ENCODE measurements around the gene NCKAP5. TPM values are rescaled to one million over a fixed set of nuclear protein-coding genes. Genes with fewer than 3 reads are reported as not detected.

The NCKAP5 gene
- total and polyA plus RNA-seq, 9 of the 15 experiments (the other 6 are each of a cell fraction or from before 2014, with no cell fraction given): not detected

DNA sequence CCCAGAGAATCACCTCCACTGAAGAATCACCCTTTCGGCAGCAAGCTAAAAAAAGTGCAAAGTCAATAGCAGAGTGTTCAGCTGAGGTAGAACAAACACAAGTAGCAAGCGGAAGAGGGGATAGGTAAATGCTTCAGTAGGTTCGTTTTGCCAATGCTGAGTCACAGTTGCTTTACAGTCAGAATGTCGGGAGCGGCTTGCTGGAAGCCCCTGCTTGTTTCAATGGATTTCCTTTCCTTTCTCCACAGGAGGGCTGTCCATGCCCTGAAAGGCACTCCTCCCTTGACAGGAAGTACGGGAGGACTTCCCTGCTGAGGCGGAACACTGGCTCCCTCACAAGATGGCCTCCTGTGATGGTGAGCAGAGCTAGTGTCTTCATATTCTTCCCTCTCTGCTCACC, 752.0 kb downstream of the NCKAP5 start:
- CTCF ChIA-PET (ENCODE audit: low intra/inter-chr PET ratio): no interaction called here
- H2AFZ ChIP-seq (ENCODE audit: low read depth, low read length): no peak overlapping the region
- H3K27ac ChIP-seq (ENCODE audit: extremely low read depth, low read depth, low read length): no peak overlapping the region
- H3K4me3 ChIP-seq: no peak overlapping the region
- no peaks in the 10 kb centered on the region for H3K9me3 ChIP-seq (replicated peaks; ENCODE audit: control insufficient read depth, insufficient read depth, low read depth, low read length)
- no peak overlapping the region for H3K4me2 ChIP-seq (ENCODE audit: insufficient read depth, low read length)
- 3% methylated on average over 7 of the region's 7 CpGs for WGBS (ENCODE audit: insufficient coverage, low coverage, missing lambda C conversion rate)
- no peaks in the 10 kb centered on the region for H3K79me2 ChIP-seq (ENCODE audit: control insufficient read depth, insufficient read depth, low read length)
- POLR2A ChIA-PET: no interaction called here
- no peaks in the 10 kb centered on the region for H3K9me1 ChIP-seq (ENCODE audit: control insufficient read depth, insufficient read depth, low read length)
- no peaks in the 10 kb centered on the region for H3K36me3 ChIP-seq (ENCODE audit: control insufficient read depth, insufficient read depth, low read length)
- TF ChIP-seq RBM34 (IDR thresholded peaks at IDR 0.05; ENCODE audit: borderline replicate concordance, insufficient read depth, low read length): no peak
- no peak for TF ChIP-seq NR2C1 (IDR thresholded peaks at IDR 0.05)
- no peak for TF ChIP-seq NR2C1 (tag; IDR thresholded peaks at IDR 0.05)
- TF ChIP-seq CBFA2T3 (IDR thresholded peaks at IDR 0.05): no peak
- TF ChIP-seq HOXB6 (CRISPR knock-in tag; IDR thresholded peaks at IDR 0.05; ENCODE audit: borderline replicate concordance): no peak
- no peak for TF ChIP-seq ZNF146 (CRISPR knock-in tag; IDR thresholded peaks at IDR 0.05; ENCODE audit: unreplicated experiment)
- TF ChIP-seq MITF (IDR thresholded peaks at IDR 0.05): no peak
- no peak for TF ChIP-seq ZNF449 (CRISPR knock-in tag; IDR thresholded peaks at IDR 0.05)
- no peak for TF ChIP-seq STAT6 (CRISPR knock-in tag; IDR thresholded peaks at IDR 0.05)
- no peak for TF ChIP-seq NONO (IDR thresholded peaks at IDR 0.05; ENCODE audit: low read depth in 2 of 2, low read length in 1 of 2)
- no peak for TF ChIP-seq SP1 (CRISPR knock-in tag; IDR thresholded peaks at IDR 0.05)
- TF ChIP-seq PHF8 (IDR thresholded peaks at IDR 0.05; ENCODE audit: borderline replicate concordance, low read length): no peak
- TF ChIP-seq NR2F6 (CRISPR knock-in tag; IDR thresholded peaks at IDR 0.05): no peak
- TF ChIP-seq ZNF24 (IDR thresholded peaks at IDR 0.05): no peak
- in situ Hi-C loops (cut with MboI): no loop called here
- intact Hi-C loops (cut with micrococcal nuclease): no loop called here
- H3K27me3 ChIP-seq (ENCODE audit: control insufficient read depth in 2 of 2, insufficient read depth in 2 of 2, low read length in 2 of 2): no peaks in the 10 kb centered on the region
- BruUV-seq (replicated peaks): no TSS peak
- H3K9ac ChIP-seq (ENCODE audit: insufficient read depth in 1 of 2, low read depth in 2 of 2, low read length in 2 of 2): no peak overlapping the region
- no peaks in the 10 kb centered on the region for H3K4me1 ChIP-seq (replicated peaks in 1 of 2; ENCODE audit: control insufficient read depth in 2 of 2, insufficient read depth in 2 of 2, low read length in 2 of 2)
- ATAC-seq (no peak), DNase-seq (ENCODE audit: extremely low read depth in 1 of 4, low spot score in 3 of 4) (no peak), FAIRE-seq (no peak)
- H4K20me1 ChIP-seq (replicated peaks; ENCODE audit: control insufficient read depth, insufficient read depth, low read length): no peaks in the 10 kb centered on the region

Data from K562 (cell line).